Measurements from ENCODE around the gene RFT1. TPM values are rescaled to one million over a fixed set of nuclear protein-coding genes. Genes with fewer than 3 reads are reported as not detected.

RFT1 gene
- polyA plus RNA-seq, 3 donors = 8.2 to 34.9 (median 25.6) TPM

DNA sequence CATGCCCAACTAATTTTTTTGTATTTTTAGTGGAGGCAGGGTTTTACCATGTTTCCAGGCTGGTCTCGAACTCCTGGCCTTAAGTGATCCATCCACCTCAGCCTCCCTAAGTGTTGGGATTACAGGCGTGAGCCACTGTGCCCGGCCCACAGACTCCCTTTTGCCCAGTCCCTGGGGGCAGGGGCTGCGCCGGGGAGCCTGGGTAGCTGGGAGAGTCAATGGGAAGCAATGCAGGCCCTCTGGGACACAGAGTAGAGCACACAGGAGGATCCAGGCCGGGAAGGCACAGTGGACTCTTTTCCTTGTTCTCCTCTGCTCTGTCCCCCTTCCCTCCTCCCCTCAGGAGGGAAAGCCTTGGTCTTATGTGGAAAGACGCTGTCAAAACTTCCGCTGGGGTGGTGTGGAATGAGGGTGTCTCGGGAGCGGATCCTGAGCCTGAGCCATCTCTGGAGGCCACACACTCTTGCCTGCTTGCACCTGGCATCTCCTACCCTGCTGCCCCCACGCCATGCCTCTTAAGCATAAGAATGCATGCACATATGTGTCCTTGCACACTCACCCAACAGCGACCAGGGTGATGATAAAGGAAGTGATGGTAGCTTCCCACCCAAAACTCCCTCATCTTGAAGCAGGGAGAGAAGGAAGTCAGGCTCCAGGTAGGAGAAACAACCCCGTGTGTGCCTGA lies 18.9 kb upstream of the RFT1 start:
- H3K4me1 Mint-ChIP-seq = peaks cover 54% of the 10 kb centered on the region
- no peak overlapping the region for H3K9ac ChIP-seq (ENCODE audit: insufficient read depth, low read length, poor library complexity, severe bottlenecking)
- peaks cover 0 to 2% (median 0%) of the 10 kb centered on the region in 7 donors for H3K9me3 Mint-ChIP-seq
- H3K27me3 Mint-ChIP-seq (ENCODE audit: low read depth in 3 of 3) = peaks cover 0 to 2% (median 2%) of the 10 kb centered on the region in 3 donors
- no peak overlapping the region for H3K27ac Mint-ChIP-seq
- no peaks in the 10 kb centered on the region for H3K79me2 ChIP-seq (ENCODE audit: insufficient read depth, low read length)
- no peaks in the 10 kb centered on the region for H3K9me3 ChIP-seq (replicated peaks in 1 of 2; ENCODE audit: control insufficient read depth in 1 of 2, insufficient read depth in 1 of 2, low read length in 2 of 2)
- H3K4me3 ChIP-seq (replicated peaks in 1 of 3; ENCODE audit: low read depth in 2 of 3, low read length in 3 of 3) = no peak overlapping the region
- no peak overlapping the region for H3K4me2 ChIP-seq (replicated peaks; ENCODE audit: extremely low read depth, low read length, poor library complexity, severe bottlenecking)
- peaks cover 0 to under 1% of the 10 kb centered on the region in 2 donors for H3K36me3 Mint-ChIP-seq
- peaks cover 40 to 55% of the 10 kb centered on the region in 2 donors for H3K4me1 ChIP-seq (ENCODE audit: control insufficient read depth in 1 of 2, insufficient read depth in 2 of 2, low read length in 2 of 2)
- H3K4me3 Mint-ChIP-seq = no peak overlapping the region
- WGBS (ENCODE audit: insufficient coverage) = 72% methylated on average over 2 of the region's 13 CpGs
- no peak overlapping the region for H2AFZ ChIP-seq (ENCODE audit: insufficient read depth, low read depth, low read length, poor library complexity, severe bottlenecking)
- H3K27ac ChIP-seq (ENCODE audit: low read depth in 1 of 2, low read length in 2 of 2) = no peak overlapping the region
- TF ChIP-seq, protein P1, sequence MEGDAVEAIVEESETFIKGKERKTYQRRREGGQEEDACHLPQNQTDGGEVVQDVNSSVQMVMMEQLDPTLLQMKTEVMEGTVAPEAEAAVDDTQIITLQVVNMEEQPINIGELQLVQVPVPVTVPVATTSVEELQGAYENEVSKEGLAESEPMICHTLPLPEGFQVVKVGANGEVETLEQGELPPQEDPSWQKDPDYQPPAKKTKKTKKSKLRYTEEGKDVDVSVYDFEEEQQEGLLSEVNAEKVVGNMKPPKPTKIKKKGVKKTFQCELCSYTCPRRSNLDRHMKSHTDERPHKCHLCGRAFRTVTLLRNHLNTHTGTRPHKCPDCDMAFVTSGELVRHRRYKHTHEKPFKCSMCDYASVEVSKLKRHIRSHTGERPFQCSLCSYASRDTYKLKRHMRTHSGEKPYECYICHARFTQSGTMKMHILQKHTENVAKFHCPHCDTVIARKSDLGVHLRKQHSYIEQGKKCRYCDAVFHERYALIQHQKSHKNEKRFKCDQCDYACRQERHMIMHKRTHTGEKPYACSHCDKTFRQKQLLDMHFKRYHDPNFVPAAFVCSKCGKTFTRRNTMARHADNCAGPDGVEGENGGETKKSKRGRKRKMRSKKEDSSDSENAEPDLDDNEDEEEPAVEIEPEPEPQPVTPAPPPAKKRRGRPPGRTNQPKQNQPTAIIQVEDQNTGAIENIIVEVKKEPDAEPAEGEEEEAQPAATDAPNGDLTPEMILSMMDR (IDR thresholded peaks at IDR 0.05) = no peak
- no peaks in the 10 kb centered on the region for H3K36me3 ChIP-seq (replicated peaks in 1 of 2; ENCODE audit: control insufficient read depth in 1 of 2, insufficient read depth in 2 of 2, low read length in 2 of 2)
- no peaks in the 10 kb centered on the region for H3K27me3 ChIP-seq (ENCODE audit: control insufficient read depth in 2 of 2, insufficient read depth in 2 of 2, low read length in 2 of 2)
- intact Hi-C loops (cut with micrococcal nuclease) = no loop called here
- no peaks in the 10 kb centered on the region for H4K20me1 ChIP-seq (ENCODE audit: insufficient read depth, low read length)
- DNase-seq = no peak

DNA sequence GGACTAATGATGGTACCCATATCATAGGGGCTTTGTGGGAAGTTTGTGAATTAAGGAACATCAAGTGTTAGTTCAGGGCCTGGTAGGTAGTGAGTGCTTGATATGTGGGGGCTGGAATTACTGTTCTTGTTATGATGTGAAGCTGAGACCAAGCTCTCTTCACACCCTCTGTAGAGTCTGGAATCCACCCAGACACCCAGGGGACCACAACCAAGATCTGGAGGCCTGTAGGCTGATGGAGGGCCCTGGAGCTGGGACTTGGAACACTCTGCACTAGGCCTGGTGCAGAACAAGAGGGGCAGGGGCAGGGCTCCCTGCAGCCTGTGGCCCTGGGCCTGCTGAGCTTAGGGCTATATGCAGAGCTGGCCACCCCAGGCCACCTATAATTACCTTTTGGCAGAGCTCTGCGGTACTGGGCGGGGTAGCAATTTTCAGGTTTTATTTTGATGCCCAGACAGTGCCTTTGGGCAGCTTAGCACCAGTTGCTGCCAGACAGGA lies 17.7 kb upstream of the RFT1 start:
- Mint-ChIP-seq H3K4me3 (no peak overlapping the region), H3K36me3 (peaks cover 0 to 2% of the 10 kb centered on the region in 2 donors), H3K27ac (peak overlapping the region in 5 of 7 donors; percentile 77 to 88 (median 82)), H3K27me3 (ENCODE audit: low read depth in 3 of 3) (no peaks in the 10 kb centered on the region), H3K9me3 (peaks cover 0 to 2% (median 0%) of the 10 kb centered on the region in 7 donors), H3K4me1 (peaks cover 62% of the 10 kb centered on the region)
- Histone ChIP-seq H4K20me1 (ENCODE audit: insufficient read depth, low read length) (no peaks in the 10 kb centered on the region), H3K4me1 (ENCODE audit: control insufficient read depth in 1 of 2, insufficient read depth in 2 of 2, low read length in 2 of 2) (peaks cover 52 to 63% of the 10 kb centered on the region in 2 donors), H3K9ac (ENCODE audit: insufficient read depth, low read length, poor library complexity, severe bottlenecking) (no peak overlapping the region), H3K4me3 (replicated peaks in 1 of 3; ENCODE audit: low read depth in 2 of 3, low read length in 3 of 3) (no peak overlapping the region), H2AFZ (ENCODE audit: insufficient read depth, low read depth, low read length, poor library complexity, severe bottlenecking) (no peak overlapping the region), H3K4me2 (replicated peaks; ENCODE audit: extremely low read depth, low read length, poor library complexity, severe bottlenecking) (no peak overlapping the region), H3K27ac (ENCODE audit: low read depth in 1 of 2, low read length in 2 of 2) (peak overlapping the region in 1 of 2 donors; percentile 76), H3K9me3 (replicated peaks in 1 of 2; ENCODE audit: control insufficient read depth in 1 of 2, insufficient read depth in 1 of 2, low read length in 2 of 2) (no peaks in the 10 kb centered on the region), H3K79me2 (ENCODE audit: insufficient read depth, low read length) (no peaks in the 10 kb centered on the region), H3K36me3 (replicated peaks in 1 of 2; ENCODE audit: control insufficient read depth in 1 of 2, insufficient read depth in 2 of 2, low read length in 2 of 2) (no peaks in the 10 kb centered on the region), H3K27me3 (ENCODE audit: control insufficient read depth in 2 of 2, insufficient read depth in 2 of 2, low read length in 2 of 2) (no peaks in the 10 kb centered on the region)
- 100% methylated on average over 2 of the region's 2 CpGs for WGBS (ENCODE audit: insufficient coverage)
- intact Hi-C loops (cut with micrococcal nuclease) = no loop called here
- no peak for DNase-seq
- TF ChIP-seq, protein P1 (IDR thresholded peaks at IDR 0.05) = no peak

All from CD14-positive monocyte (primary cell).